DMS153 treated with DMSO at 0.1 percent for 48 hours (cell line): ENCODE results near the gene RSBN1.
"Not testable (repeated sequence)": the region's sequence is repeated elsewhere in the genome, so short reads cannot be mapped to it uniquely, and the experiment has no call there.

Experiments used
- DNase-seq: peaks from one replicate; lab custom pipeline; 2025; ENCODE audit not compliant: unreplicated experiment; lab: John Stamatoyannopoulos, UW

Gene RSBN1

DNA sequence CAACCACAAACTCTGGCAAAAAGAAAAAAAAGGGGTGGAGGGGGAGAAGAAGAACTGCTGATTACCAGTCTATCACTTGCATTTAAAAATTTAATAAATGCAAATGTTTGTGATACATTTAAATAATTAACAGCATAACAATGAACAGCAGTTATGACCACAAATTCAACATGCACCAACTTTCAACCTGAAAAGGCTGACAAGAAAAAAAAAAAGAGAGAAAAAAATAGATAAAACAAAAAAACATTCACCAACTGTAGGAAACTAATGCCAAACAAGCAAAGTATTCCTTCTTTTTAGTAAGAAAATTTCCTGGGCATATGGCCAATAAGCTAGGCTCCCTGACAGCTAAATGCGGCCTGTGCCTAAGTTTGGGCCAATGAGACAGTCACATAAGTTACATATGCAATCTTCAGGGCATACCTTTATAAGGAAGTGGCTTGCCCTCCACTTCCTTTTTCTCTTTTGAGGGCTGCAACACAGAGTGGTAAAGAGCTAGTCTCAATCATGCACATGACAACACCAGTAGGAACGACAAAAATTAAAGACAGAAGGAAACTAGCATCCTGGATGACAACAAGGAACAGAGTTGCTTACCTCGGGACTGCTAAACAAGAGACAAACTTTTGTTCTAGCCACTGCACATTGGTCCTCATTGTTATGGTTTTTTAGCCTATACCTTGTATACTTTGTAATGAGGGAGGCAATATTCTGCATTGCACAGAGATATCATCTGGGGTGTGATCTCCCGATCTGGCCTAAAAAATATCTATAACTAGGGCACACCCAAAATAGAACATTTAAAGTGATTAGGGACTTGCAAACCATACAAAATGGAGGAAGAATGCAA is 28.8 kb downstream of the RSBN1 start:
- no peak for DNase-seq

DNA sequence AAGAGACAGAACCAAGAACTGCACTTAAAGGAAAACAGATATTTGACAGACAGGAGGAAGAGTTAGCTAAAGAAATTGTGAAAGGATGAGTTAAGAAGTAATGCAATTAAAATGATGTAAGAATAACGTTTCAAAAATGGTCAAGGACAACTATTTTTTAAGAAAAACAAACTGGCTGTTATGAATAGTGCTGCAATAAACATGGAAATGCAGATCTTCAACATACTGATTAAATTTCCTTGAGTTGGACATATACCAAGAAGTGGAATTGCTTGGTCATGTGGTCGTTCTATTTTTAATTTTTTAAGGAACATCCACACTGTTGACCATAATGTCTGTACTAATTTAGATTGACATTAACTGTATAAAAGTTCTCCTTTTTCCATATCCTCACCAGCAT is 29.9 kb downstream of the RSBN1 start:
- no peak for DNase-seq

DNA sequence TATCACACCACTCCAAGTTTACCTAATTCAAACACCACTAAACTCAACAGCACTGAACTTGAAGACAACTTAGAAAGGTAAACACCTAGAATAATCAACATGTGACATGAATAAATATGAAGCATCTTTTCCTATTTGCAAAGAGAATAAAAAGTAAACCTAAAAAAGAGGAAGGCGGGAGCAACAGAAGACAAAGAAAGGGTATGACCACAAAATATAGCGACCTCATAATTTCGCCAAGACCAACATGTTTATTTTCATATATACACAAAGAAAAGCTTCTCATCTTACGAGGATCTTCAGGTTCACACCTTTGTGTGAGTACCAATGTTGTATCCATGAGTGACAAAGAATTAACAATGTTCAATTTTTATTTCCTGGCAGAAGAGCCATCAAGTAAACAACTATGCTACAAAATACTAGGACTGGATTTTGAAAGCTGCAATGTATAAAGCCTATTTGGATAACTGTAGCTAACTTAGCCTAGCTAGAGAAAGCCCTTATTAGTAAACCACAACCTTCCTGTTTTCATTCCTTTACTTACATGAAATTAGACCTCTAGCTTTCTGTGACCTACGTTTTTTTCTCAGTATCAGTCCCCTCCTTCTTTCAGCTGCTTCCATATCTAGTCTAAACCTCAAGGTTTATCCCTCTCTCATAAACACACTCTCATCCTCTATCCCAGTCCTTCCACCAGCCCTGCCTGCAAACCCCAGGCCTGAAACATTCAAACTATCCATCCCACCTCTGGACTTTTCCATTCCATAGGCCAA is 31.7 kb downstream of the RSBN1 start:
- no peak for DNase-seq

DNA sequence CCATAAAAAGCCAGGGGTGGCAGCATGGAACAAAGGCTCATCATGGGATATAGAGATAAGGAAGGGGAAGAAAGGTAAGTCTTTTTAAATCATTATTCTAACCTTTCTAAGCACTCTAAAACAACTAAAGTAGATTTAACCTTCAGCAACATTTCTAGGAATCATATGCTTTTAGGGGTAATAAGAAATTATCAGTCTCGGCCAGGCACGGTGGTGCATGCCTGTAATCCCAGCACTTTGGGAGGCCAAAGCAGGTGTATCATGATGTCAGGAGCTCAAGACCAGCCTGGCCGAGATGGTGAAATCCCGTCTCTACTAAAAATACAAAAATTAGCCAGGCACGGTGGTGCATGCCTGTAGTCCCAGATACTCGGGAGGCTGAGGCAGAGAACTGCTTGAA is 32.7 kb downstream of the RSBN1 start:
- DNase-seq = no peak

DNA sequence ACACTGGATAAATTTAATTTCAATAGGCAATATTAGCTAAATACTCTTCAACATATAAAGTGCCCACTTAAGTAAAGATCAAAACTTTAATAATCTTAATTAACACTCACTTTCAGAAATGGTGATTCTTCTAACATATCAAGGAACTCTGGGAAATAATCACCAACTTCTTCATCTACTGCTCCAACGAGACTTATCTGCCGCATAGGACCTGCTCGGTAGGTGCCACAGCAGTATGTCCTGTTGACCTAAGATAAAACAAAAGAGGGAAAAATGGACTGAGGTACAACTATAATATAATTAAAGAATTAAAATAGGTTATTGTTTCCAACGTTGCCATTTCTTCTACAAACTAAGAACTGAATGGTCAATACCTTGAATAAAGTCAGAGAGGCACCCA is 34.7 kb downstream of the RSBN1 start:
- no peak for DNase-seq

DNA sequence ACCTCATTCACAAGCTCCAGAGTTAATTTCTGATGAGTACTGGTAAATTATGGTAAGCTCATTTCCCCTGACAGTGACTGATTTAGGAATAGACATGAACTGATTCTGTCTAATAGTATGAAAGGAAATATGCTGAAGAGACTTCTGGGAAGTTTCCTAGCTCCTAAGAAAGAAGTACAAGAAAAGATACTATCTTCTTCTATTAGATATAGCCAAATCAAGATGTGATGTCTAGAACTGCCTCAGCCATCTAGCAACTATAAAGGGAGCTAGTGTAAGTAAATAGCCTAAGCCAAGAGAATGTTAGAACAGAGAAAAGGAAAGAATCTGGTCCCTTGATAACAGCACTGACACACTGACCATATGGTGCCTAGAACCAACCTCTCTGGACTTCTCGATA is 42.2 kb downstream of the RSBN1 start:
- DNase-seq = no peak

DNA sequence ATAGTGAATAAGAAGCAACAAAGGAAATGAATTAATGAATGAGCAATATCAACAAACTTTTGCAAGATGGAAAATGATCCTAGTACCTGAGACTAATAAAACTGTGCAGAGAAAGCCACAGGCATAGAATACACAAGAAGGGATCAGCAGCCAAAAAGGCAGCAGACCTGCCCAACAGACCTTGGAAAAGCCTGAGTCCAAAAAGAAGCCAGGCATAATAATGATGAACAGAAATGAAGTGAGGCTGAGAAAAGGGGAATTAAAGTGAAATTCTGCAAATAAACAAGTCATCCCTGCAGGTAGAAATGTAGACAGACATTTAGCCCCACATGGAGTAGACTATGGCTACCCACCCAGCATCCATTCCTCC is 42.7 kb downstream of the RSBN1 start:
- DNase-seq = no peak

DNA sequence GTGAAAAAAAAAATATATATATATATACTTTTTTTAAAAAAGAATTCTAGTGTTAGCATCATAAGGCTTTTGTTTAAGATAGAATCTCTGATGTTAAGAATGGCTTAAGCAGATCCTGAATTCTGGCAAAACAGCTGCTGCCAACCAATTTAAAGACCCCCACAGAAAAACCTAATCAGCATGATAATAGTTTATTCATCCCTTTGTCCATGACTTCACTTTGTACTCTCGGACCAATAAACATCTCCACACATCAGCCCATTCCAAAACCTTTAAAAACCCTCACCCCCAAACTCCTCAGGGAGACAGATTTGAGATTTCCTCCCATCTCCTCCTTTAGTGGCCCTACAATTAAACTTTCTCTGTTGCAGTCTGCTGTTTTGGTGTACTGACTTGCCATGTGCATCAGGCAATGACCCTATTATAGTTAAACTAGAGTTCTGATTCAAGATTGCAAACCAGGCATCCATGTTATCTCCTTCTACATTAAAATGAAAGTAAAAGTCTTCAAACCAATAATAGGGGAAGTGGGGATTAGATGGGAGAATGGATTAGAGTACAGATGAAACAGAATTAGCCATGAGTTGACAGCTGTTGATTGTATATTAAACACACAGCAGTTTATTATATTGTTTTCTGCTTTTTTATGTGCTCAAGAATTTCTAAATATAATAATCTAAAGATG is 43.2 kb downstream of the RSBN1 start:
- DNase-seq = no peak

DNA sequence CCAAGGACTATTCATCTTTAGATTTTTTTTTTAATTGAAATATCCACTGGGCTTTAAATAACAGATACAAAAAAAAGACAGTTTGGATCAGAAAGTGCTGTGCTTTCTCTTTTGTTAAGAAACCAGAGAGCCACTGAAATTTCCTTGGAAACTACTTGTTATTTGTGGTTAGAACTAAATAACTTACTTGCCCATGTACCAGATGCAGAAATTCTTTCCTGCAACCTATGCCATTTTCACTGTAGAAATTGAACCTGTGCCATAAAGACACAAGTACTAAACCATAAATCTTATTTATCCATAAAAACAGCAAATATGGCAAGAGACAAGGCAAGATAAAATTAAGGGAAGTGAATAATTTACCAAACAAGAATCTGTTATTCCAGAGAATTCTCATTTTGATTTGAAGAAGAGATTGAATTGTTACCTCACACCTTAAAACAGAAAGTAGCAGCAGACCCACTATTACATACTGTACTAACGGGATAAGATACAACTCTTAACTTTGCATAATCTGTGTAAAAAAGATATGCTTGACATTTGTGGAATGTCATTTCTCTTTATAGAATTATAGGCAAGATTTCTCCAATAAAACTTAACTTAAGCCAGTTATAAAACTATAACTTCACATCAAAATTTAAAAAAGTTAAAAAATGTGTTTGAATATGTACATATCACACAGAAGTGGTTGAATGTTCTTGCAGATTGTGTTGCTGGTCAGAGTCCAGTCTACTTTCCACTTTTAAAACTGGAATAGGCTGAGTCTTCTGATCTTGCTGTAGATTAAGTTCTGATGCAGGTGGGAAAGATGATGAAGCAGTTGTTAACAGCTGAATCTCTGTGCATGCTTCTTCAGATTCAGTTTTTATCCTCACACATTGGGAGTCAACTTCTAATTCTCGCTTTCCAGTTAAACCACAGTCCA is 46.7 kb downstream of the RSBN1 start:
- DNase-seq = no peak

DNA sequence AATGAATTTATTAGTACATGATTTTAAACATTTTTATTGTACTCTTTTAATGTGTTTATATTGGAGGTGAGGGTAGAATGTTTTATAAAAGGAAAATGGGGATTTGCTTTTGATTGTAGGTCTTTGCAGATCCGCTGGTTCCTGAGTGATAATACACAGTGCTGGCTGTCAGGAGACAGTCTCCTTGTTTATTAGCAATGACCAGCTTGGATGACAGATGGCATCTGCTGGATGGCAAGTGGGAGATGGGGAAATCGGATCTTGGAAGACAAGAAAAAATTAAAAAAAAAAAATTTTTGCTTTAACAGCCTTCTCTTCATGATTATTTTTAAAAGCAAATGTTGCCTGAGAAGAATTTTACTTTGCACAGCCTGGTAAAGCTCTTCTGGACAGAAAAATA is 48.6 kb downstream of the RSBN1 start:
- DNase-seq = no peak

DNA sequence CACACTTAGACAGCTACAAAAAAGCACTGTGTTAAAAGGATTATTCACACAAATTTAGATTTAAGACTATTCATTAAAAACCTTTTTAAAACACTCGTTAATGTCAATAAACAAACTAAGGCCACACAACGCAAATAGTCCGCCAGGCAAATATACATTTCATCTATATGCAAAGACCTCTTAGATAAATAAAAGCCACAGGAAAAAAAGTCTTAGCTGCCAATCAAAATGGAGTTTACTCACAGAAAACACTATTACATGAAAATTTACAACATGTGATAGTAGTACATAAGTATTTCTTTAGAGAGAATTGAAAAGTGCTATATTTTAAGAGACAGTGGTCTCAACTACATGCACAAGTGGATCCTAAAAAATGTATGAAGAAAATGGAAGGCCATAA is 50.3 kb downstream of the RSBN1 start:
- DNase-seq = no peak

DNA sequence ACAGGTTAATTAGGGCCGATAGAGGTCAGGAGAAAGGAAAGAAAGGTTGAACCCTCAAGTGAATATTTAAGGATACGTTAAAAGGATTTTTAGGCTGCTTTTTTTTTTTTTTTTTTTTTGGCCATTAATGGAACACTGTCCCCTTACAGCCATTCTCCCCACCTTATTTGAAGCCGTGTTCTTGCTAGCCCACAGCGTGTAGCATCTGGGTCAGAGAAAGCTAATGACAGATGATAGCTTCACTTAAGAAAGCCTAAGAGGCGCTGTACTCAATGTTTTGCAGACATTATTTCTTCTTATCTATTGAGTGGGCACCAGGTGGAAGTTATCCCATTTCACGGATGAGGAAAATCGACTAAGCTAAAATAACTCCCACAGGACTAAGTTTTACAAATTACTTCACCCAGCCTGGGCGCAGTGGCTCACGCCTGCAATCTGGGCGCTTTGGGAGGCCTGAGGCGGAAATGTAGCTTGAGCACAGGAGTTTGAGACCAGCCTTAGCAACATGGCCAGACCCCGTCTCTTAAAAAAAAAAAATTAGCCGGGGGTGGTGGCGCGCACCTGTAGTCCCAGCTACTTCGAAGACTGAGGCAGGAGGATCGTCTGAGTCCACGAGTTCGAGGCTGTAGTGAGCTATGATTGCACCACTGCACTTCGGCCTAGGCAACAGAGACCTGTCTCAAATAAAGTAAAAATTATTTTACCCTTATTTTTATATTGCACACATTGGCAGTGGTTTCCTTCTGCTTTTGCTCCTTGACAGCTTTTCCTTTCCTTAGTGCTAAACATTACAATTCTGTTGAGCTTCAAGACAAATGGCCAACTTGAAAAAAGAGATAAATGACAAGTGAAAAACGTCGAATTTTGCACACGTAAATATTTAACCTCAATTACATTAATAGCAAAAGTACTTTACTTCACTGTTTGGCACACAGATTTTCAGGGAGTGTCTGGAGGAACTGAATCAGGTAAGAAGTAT is 51.9 kb downstream of the RSBN1 start:
- no peak for DNase-seq

DNA sequence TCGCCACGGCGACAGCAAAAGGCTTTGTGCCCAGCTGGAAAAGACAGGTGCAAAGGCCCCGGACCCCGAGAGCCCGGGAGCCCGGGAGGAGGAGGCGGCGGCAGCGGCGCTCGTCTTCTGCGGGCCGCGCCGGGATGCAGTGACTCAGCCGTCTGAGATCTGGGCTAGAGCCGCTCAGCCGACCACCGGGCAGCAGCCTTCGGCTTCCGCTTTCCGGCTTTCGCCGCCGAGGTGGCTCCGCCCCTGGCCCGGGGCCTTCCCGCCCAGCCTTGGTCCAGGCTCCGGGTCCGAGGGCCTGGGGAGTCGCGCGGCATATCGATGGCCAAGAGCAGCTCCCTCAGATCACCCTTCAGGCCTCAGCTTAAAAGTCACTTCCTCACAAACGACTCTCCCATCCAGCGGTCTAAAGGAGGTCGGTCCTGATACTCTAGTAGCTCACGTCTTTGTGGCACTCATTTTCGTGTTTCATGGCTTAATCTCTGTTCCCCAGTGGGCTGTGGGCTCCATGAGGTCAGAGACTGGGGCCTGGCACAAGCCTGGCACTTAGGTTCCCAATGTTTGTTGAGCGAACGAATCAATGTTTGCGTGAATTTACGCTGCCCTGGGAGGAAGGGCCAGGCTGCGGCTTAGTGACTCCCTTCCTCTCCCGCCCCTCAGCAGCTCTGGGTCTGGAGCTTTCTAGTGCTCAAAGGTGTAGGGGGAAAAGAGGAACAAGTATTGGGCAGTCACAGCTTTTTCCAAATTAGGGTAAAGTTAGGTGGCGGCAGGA is 52.8 kb downstream of the RSBN1 start, which contains the start of gene PHTF1:
PHTF1 (minus strand) TSS at position 154 of the 769 bp plus-strand sequence. CDS start 783 bp downstream, outside the sequence.
- peak; percentile 62 for DNase-seq

DNA sequence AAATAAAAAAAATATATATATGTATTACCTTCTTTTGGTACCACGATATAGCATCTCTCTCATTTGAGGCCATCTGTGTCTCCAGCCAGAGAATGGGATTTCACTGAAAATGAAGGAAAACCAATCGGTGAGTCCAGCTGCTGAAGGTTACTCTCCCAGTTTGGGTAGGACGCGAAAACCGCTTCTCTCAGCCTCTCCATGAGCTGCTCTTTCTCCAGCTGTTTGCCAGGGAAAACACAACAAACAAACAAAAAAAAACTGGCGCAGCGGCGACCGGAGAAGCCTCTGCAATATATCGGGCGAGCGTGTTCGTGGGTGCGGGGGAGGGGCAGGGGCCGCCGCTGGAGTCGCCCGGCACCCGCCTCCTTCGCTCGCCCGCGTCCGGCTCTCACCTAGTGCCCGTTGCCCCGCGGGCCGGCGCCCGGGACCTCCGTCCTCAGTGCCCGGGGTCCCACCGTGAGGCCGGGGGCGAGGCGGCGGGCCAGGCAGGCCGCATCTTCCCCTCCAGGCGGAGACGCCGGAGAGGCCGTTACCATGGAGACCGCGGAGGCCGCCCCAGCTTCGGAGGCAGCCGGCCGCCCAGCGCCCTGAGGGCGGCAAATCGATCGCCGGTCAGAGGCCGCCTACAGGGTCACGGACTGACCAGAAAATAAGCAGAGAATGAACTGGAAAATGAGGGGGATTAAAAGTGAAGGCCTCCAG is 53.5 kb downstream of the RSBN1 start:
- peak; percentile 41 for DNase-seq

DNA sequence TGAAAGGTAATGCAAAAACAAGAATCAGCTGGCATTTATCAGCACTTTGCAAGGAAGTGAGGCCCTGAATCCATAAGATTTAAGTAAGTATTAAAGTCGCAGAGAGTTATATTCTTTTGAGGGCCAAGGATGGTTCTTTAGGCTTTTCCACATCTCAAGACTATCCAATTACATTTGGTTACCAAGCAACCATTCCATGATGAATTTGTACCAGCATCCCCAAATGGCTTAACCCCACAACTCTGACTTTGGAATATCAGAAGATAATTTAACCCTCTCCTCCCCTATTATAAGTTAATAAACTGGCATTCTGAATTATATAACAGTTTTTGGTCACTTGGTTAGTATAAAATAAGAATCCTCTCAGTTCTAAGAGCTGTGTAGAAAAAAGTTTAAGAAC is 55.8 kb downstream of the RSBN1 start:
- no peak for DNase-seq

DNA sequence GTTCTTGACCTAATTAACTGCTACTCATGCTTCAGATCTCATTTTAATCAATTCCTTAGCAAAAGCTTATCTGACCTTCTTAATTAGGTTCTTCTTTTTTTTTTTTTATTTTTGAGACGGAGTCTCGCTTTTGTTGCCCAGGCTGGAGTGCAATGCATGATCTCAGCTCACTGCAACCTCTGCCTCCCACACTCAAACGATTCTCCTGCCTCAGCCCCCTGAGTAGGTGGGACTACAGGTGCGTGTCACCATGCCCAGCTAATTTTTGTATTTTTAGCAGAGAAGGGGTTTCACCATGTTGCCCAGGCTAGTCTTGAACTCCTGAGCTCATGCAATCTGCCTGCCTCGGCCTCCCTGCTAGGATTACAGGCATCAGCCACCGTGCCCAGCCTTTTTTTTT is 58.9 kb downstream of the RSBN1 start:
- DNase-seq = not testable (repeated sequence)

DNA sequence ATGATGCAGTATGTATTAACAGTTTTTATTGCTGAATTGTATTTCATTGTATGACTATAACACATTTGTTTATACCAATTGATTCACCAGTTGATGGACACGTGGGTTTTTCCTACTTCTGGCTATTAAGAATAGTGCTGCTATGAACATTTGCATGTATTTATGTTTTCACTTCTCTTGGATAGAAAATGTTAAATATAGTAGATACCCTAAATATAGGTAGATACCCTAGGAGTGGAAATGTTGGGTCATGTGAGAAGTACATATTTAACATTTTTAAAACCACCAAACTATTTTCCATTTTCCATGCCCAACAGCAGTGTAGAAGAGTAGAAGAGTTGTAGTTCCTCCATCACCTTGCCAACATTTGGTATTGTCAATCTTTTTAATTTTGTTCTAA is 60.8 kb downstream of the RSBN1 start:
- DNase-seq = no peak

DNA sequence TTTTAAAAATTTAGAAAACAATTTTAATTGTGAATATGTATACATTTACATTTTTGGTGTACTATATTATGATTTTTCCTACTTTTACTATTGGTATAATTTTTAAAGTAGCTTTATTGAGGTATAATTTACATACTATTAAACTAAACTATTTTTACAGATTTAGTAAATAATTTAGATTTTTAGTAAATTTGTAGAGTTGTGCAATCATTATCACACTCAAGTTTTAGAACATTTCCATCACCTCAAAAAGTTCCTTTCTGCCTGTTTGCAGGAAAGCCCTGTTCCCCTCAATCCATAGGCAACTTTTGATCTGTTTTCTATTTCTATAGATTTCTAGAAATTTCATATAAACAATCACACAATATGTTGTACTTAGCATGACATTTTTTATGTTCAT is 61.2 kb downstream of the RSBN1 start:
- no peak for DNase-seq
